Fibroblast of peridontal ligament (primary cell): ENCODE results near the gene C6orf118.
A peak's percentile ranks its signal among the peaks of the same experiment; 100 is the strongest.

Experiments used
- DNase-seq: peaks from one replicate; pipeline ENCODE4 v3.0.0-alpha.2; 2010; ENCODE audit errors: extremely low read depth

C6orf118 gene

DNA sequence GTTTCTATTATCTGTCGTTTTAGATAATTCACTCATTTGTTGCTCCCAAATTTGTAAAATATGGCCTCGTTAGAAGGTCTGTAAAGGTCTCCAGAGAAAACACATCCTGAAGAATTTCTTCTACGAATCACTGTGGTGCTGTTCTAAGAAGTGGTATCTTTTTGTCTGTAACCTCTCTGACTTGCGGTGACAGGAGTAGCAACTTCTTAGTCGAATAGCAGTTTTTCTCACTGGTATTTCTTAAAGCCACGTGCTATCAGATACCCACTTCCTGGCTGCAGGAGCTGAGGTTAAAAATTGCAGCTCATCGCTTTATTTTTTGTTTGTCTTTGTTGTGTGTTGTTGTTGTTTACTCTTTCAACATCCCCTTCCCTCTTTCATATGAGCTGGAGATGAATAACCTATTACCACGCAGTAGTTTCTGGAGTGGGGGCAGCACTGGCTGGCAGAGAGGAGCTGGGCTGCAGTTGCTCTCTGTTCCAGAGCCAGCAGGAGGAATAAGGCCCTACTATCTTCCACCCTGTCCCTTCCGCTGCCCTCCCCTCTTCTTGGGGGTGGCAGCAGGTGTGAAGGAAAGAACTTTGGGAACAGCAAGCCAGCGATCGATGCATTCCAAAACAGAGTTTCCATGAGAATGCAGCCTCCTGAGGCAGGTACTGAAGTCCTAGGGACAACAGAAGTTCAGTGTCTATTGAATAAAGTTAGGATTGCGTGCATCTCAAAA lies 64.7 kb downstream of the C6orf118 start:
- DNase-seq: no peak

DNA sequence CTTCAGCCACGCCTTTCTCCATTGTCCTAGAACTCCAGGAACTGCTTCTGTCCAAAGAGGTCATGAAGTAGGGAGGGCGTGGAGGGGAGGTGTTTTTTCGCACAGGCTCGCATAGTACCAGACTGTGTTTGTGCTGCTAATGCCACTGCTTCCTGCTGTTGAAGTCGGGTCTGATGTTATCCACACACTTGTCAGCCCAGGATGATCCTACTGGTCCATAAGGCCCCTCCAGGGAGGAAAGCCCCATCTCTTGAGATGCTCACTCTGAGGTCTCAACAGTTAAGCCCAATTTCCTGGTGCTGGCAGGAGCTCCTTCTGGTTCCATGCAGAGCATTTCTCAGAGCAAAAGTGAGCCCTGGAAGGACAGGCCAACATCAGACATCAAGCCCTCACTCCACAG lies 65.6 kb downstream of the C6orf118 start:
- no peak for DNase-seq

DNA sequence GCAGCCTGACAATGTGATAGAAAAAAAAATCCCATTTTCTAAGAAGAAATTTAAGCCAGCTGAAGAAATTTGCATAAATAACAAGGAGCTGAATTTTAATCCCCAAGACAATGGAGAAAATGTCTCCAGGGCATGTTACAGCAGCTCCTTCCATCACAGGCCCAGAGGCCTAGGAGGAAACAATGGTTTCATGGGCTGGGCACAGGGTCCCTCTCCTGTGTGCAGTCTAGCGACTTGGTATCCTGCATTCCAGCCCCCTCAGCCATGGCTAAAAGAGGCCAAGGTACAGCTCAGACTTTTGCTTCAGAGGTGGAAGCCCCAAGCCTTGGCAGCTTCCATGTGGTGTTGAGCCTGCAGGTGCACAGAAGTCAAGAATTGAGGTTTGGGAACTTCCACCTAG lies 73.1 kb downstream of the C6orf118 start:
- no peak for DNase-seq

DNA sequence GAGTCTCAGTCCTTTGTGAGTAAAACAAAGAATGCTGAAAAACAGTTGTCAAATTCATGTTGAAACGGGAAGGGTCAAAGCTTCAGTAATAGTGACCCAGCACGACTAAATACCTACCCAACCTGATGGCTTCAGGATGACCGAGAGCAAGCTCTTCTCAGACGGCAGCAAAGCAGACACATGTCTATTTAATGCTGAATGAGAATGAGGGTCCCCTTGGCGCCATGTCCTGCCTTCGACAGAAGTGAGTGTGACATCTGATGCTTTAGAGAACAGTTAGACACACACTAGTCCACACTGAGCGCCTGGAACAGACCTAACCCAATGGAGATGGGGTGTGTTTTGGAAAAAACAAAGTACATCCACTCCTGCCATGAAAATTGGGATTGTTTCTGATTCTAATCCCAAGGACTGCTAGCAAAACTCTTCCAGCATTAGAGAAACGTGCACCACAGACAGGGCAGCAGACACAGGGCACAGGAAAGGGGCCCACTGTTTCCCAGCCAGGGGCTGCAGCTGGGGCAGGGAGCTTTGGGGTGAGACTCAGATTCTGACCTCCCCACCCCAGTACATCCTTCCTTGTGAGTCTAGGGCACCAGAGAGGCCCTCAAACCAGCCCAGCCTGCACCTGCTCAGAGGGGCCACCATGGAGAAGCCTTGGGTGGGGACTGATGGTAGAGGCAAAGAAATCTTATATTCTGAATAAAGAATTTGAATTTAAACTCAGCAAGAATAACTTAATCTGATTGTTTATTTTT lies 76.5 kb downstream of the C6orf118 start:
- DNase-seq: no peak

DNA sequence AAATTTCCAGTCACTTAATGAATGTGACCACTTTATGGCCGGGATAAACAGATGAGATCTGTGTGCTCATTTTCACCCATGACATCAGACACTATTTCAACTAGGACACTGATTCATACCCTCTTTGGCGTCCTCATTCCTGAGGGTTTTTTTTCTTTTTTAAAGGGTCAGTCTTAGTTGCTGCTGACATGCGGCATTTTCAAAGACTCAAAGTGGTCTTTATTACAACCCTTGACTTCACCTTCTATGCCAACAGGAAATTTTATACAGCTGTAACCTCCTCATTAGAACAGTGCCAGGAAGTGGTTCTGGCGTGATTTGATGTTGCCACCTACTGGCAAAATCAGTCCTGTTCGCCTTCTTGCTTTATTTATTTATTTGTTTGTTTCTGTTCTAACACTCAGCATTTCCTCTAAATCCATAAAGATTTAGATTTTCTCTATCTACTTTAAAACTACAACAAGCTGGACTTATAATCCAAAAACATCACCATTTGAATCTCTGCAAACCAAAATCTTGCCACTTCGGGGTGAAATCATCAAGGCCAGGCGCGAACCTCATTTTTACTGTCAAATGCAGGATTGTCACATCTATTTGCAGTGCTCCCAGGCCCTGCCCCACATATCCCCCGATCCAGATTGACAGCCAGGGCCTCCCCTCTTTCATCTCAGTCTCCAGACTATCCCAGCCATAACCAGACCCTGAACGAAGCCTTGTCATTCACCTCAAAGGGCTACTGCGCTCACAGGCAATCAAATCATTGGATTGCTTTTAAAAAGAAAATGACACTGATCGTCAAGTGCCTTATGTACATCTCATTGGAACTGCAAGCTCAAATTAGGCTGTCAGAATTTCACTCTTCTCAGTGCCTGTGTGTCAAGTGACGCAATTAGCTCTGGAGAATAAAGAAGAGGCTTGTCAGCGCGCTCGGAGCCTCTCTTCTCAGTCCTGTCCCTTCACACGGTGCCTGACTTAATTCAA lies 77.5 kb downstream of the C6orf118 start:
- DNase-seq: peak; percentile 54

DNA sequence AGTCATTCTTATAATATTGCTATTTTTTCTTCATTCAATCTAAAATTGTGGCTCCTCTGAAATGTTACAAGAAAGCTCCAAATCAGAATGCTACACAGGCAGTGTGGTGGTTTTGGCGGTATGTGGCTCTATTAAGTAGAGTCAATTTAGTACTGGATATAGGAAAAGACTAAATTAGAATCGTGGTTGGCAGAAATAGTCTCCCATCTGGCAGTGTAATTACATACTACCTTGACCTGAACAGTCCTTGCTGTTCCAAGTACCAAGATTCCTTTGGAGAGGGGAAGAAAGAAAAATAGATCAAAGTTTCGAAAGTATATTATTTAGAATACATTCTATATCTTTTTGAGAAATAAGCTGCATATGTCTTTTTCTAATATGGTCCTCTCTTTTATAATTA lies 78.2 kb downstream of the C6orf118 start:
- no peak for DNase-seq
